Epithelial cell of proximal tubule (primary cell): ENCODE results near the gene CREB3L2. TPM values are rescaled to one million over a fixed set of nuclear protein-coding genes. Genes with fewer than 3 reads are reported as not detected.
"Not testable (repeated sequence)": the region's sequence is repeated elsewhere in the genome, so short reads cannot be mapped to it uniquely, and the experiment has no call there.

Source experiments
- DNase-seq: peaks from one replicate; pipeline ENCODE4 v3.0.0-alpha.2; 2011; ENCODE audit warnings: low read depth
- H3K4me3 ChIP-seq: 2 replicates; pipeline ENCODE4 v1.5.1; 2011; ENCODE audit warnings: low read depth, mild to moderate bottlenecking, low read length
- CTCF ChIP-seq: conservative IDR thresholded peaks from 2 replicates; pipeline ENCODE4 v1.5.1; 2012; ENCODE audit warnings: low read depth, mild to moderate bottlenecking, low read length
- total RNA-seq: library from RNA; depleted of rRNA; stranded (reverse); fragments of >200 nt; gene quantifications from 2 replicates; pipeline ENCODE4 v1.2.3, GENCODE V29; 2015

CREB3L2 gene
- total RNA-seq, 1 donor from 2014 or later = 18.3 TPM

GRCh38 chr7:137838706-137839315 is 163.1 kb downstream of the CREB3L2 start:
- no peak for DNase-seq
- no peak for TF ChIP-seq CTCF
- H3K4me3 ChIP-seq = no peak overlapping the region

GRCh38 chr7:137836541-137836940 is 165.3 kb downstream of the CREB3L2 start:
- TF ChIP-seq CTCF = no peak

GRCh38 chr7:137836113-137836509 is 165.8 kb downstream of the CREB3L2 start:
- no peak for DNase-seq
- no peak for TF ChIP-seq CTCF
- H3K4me3 ChIP-seq = no peak overlapping the region

More at GRCh38 chr7:137836541-137836940, 165.3 kb downstream of the CREB3L2 start:
- H3K4me3 ChIP-seq = no peak overlapping the region
- no peak for DNase-seq

- no peak for DNase-seq
Measured at GRCh38 chr7:137835486-137836112, 166.3 kb downstream of the CREB3L2 start.

GRCh38 chr7:137834552-137834951 is 167.3 kb downstream of the CREB3L2 start:
- no peak overlapping the region for H3K4me3 ChIP-seq
- no peak for DNase-seq
- TF ChIP-seq CTCF = no peak

More at GRCh38 chr7:137835486-137836112, 166.3 kb downstream of the CREB3L2 start:
- no peak overlapping the region for H3K4me3 ChIP-seq
- no peak for TF ChIP-seq CTCF

- not testable (repeated sequence) for DNase-seq, H3K4me3 ChIP-seq
Measured at GRCh38 chr7:137832990-137833389, 168.9 kb downstream of the CREB3L2 start.

- no peak for DNase-seq
- TF ChIP-seq CTCF = no peak
- H3K4me3 ChIP-seq = no peak overlapping the region
Measured at GRCh38 chr7:137832382-137832781, 169.5 kb downstream of the CREB3L2 start.

GRCh38 chr7:137831555-137831954 is 170.3 kb downstream of the CREB3L2 start:
- H3K4me3 ChIP-seq, DNase-seq: not testable (repeated sequence)
